Measurements from ENCODE around the gene RAPGEF5. TPM values are rescaled to one million over a fixed set of nuclear protein-coding genes. Genes with fewer than 3 reads are reported as not detected.

RAPGEF5 gene
- total RNA-seq, 1 experiment from 2014 or later: 5.6 TPM

GRCh38 chr7:22219739-22220493 lies 137.0 kb downstream of the RAPGEF5 start:
- H3K36me3 ChIP-seq (ENCODE audit: low read depth, low read length): no peaks in the 10 kb centered on the region
- H2AFZ ChIP-seq (ENCODE audit: low read length): no peak overlapping the region
- BruUV-seq (replicated peaks): no TSS peak
- H3K4me2 ChIP-seq (ENCODE audit: low read length): no peak overlapping the region
- no peak overlapping the region for H3K9ac ChIP-seq (ENCODE audit: low read length)
- no peaks in the 10 kb centered on the region for H3K79me2 ChIP-seq (ENCODE audit: low read length)
- H3K27me3 ChIP-seq (ENCODE audit: low read length): no peaks in the 10 kb centered on the region
- no peak for TF ChIP-seq CTCF (conservative IDR thresholded peaks at IDR 0.05; ENCODE audit: low read depth, low read length)
- no peak for TF ChIP-seq EZH2 (IDR thresholded peaks at IDR 0.05; ENCODE audit: low read length, unreplicated experiment)
- no peak for TF ChIP-seq EZH2phosphoT487 (IDR thresholded peaks at IDR 0.05; ENCODE audit: borderline replicate concordance, low read length)
- POLR2A ChIA-PET (ENCODE audit: unreplicated experiment): no interaction called here
- H3K4me3 ChIP-seq (ENCODE audit: low read length): no peak overlapping the region
- no peaks in the 10 kb centered on the region for H3F3A ChIP-seq (ENCODE audit: low read length, unreplicated experiment)
- no peaks in the 10 kb centered on the region for H4K20me1 ChIP-seq (ENCODE audit: low read length)
- no peaks in the 10 kb centered on the region for H3K4me1 ChIP-seq (ENCODE audit: insufficient read depth, low read length)
- no peak overlapping the region for H3K27ac ChIP-seq (ENCODE audit: low read length)
- CTCF ChIA-PET: no interaction called here
- no peak for DNase-seq
- ATAC-seq: no peak
- intact Hi-C loops (cut with micrococcal nuclease): no loop called here
- no peaks in the 10 kb centered on the region for H3K9me3 ChIP-seq (ENCODE audit: low read length)
- H3K9me2 ChIP-seq (replicated peaks; ENCODE audit: low read length): no peaks in the 10 kb centered on the region

GRCh38 chr7:22219036-22219435 lies 137.9 kb downstream of the RAPGEF5 start:
- H3K27ac ChIP-seq (ENCODE audit: low read length): no peak overlapping the region
- no peaks in the 10 kb centered on the region for H3K79me2 ChIP-seq (ENCODE audit: low read length)
- H3K9me2 ChIP-seq (replicated peaks; ENCODE audit: low read length): no peaks in the 10 kb centered on the region
- H3K36me3 ChIP-seq (ENCODE audit: low read depth, low read length): no peaks in the 10 kb centered on the region
- ChIA-PET POLR2A (ENCODE audit: unreplicated experiment) (no interaction called here), CTCF (no interaction called here)
- H2AFZ ChIP-seq (ENCODE audit: low read length): no peak overlapping the region
- no peaks in the 10 kb centered on the region for H3K4me1 ChIP-seq (ENCODE audit: insufficient read depth, low read length)
- H3K4me3 ChIP-seq (ENCODE audit: low read length): no peak overlapping the region
- ATAC-seq (no peak), DNase-seq (no peak)
- H3K4me2 ChIP-seq (ENCODE audit: low read length): no peak overlapping the region
- no peaks in the 10 kb centered on the region for H3F3A ChIP-seq (ENCODE audit: low read length, unreplicated experiment)
- no peaks in the 10 kb centered on the region for H3K27me3 ChIP-seq (ENCODE audit: low read length)
- no TSS peak for BruUV-seq (replicated peaks)
- intact Hi-C loops (cut with micrococcal nuclease): no loop called here
- H3K9ac ChIP-seq (ENCODE audit: low read length): no peak overlapping the region
- H4K20me1 ChIP-seq (ENCODE audit: low read length): no peaks in the 10 kb centered on the region
- no peaks in the 10 kb centered on the region for H3K9me3 ChIP-seq (ENCODE audit: low read length)
- no peak for TF ChIP-seq EZH2phosphoT487 (IDR thresholded peaks at IDR 0.05; ENCODE audit: borderline replicate concordance, low read length)
- no peak for TF ChIP-seq CTCF (conservative IDR thresholded peaks at IDR 0.05; ENCODE audit: low read depth, low read length)
- no peak for TF ChIP-seq EZH2 (IDR thresholded peaks at IDR 0.05; ENCODE audit: low read length, unreplicated experiment)

- no peaks in the 10 kb centered on the region for H3F3A ChIP-seq (ENCODE audit: low read length, unreplicated experiment)
- TF ChIP-seq EZH2phosphoT487 (IDR thresholded peaks at IDR 0.05; ENCODE audit: borderline replicate concordance, low read length): no peak
- no peak for TF ChIP-seq CTCF (conservative IDR thresholded peaks at IDR 0.05; ENCODE audit: low read depth, low read length)
- no peak for TF ChIP-seq EZH2 (IDR thresholded peaks at IDR 0.05; ENCODE audit: low read length, unreplicated experiment)
- POLR2A ChIA-PET (ENCODE audit: unreplicated experiment): no interaction called here
- no peaks in the 10 kb centered on the region for H3K9me2 ChIP-seq (replicated peaks; ENCODE audit: low read length)
- no peak for DNase-seq
- no peak overlapping the region for H3K4me2 ChIP-seq (ENCODE audit: low read length)
- no peaks in the 10 kb centered on the region for H3K27me3 ChIP-seq (ENCODE audit: low read length)
- no peak overlapping the region for H3K27ac ChIP-seq (ENCODE audit: low read length)
- no peaks in the 10 kb centered on the region for H3K79me2 ChIP-seq (ENCODE audit: low read length)
- no peaks in the 10 kb centered on the region for H3K36me3 ChIP-seq (ENCODE audit: low read depth, low read length)
- CTCF ChIA-PET: interaction anchor here (0.6 kb wide), 1 partner anchor 113 kb away, joined by 3 read pairs; no protein-coding TSS in a partner anchor
- H4K20me1 ChIP-seq (ENCODE audit: low read length): no peaks in the 10 kb centered on the region
- peak; percentile 66 for ATAC-seq
- BruUV-seq (replicated peaks): no TSS peak
- no peaks in the 10 kb centered on the region for H3K9me3 ChIP-seq (ENCODE audit: low read length)
- H2AFZ ChIP-seq (ENCODE audit: low read length): no peak overlapping the region
- H3K4me1 ChIP-seq (ENCODE audit: insufficient read depth, low read length): no peaks in the 10 kb centered on the region
- H3K4me3 ChIP-seq (ENCODE audit: low read length): no peak overlapping the region
- H3K9ac ChIP-seq (ENCODE audit: low read length): no peak overlapping the region
- intact Hi-C loops (cut with micrococcal nuclease): no loop called here
Observed at GRCh38 chr7:22216832-22217475, 140.0 kb downstream of the RAPGEF5 start.

Measured in PC-3 (cell line).